ENCODE data around the gene TRABD2B.

Gene TRABD2B

GRCh38 chr1:47876587-47876963 is 120.6 kb downstream of the TRABD2B start:
- no peak for DNase-seq (ENCODE audit: low read depth)
- TF ChIP-seq CTCF (IDR thresholded peaks at IDR 0.05; ENCODE audit: control insufficient read depth, extremely low read depth, insufficient read depth): no peak

GRCh38 chr1:47875831-47876586 is 121.2 kb downstream of the TRABD2B start:
- TF ChIP-seq CTCF (IDR thresholded peaks at IDR 0.05; ENCODE audit: control insufficient read depth, extremely low read depth, insufficient read depth): no peak
- H3K4me3 ChIP-seq (ENCODE audit: low read depth, low read length): no peak overlapping the region
- no peak for DNase-seq (ENCODE audit: low read depth)

More at GRCh38 chr1:47876587-47876963, 120.6 kb downstream of the TRABD2B start:
- H3K4me3 ChIP-seq (ENCODE audit: low read depth, low read length): no peak overlapping the region

- DNase-seq (ENCODE audit: low read depth): no peak
- no peak for TF ChIP-seq CTCF (IDR thresholded peaks at IDR 0.05; ENCODE audit: control insufficient read depth, extremely low read depth, insufficient read depth)
Measured at GRCh38 chr1:47875036-47875435, 122.1 kb downstream of the TRABD2B start.

GRCh38 chr1:47873337-47873736 is 123.8 kb downstream of the TRABD2B start:
- no peak for TF ChIP-seq CTCF (IDR thresholded peaks at IDR 0.05; ENCODE audit: control insufficient read depth, extremely low read depth, insufficient read depth)
- no peak for DNase-seq (ENCODE audit: low read depth)
- no peak overlapping the region for H3K4me3 ChIP-seq (ENCODE audit: low read depth, low read length)

More at GRCh38 chr1:47875036-47875435, 122.1 kb downstream of the TRABD2B start:
- no peak overlapping the region for H3K4me3 ChIP-seq (ENCODE audit: low read depth, low read length)

- DNase-seq (ENCODE audit: low read depth): no peak
- H3K4me3 ChIP-seq (ENCODE audit: low read depth, low read length): no peak overlapping the region
- no peak for TF ChIP-seq CTCF (IDR thresholded peaks at IDR 0.05; ENCODE audit: control insufficient read depth, extremely low read depth, insufficient read depth)
Measured at GRCh38 chr1:47872886-47873285, 124.3 kb downstream of the TRABD2B start.

- no peak for TF ChIP-seq CTCF (IDR thresholded peaks at IDR 0.05; ENCODE audit: control insufficient read depth, extremely low read depth, insufficient read depth)
- no peak overlapping the region for H3K4me3 ChIP-seq (ENCODE audit: low read depth, low read length)
- DNase-seq (ENCODE audit: low read depth): no peak
Measured at GRCh38 chr1:47871799-47872353, 125.3 kb downstream of the TRABD2B start.
